Upper lobe of right lung (tissue), 1 donor: ENCODE results near the gene CTNNA3. TPM values are rescaled to one million over a fixed set of nuclear protein-coding genes. Genes with fewer than 3 reads are reported as not detected.
"Not testable (repeated sequence)": the region's sequence is repeated elsewhere in the genome, so short reads cannot be mapped to it uniquely, and the experiment has no call there.

ENCODE experiments used
- ATAC-seq: fragments of 200-7000 bp; cut with Tn5 transposase; one replicate; pipeline ENCODE4 v1.9.1; 2020; ENCODE audit warnings: mild to moderate bottlenecking, moderate library complexity
- DNase-seq: peaks from one replicate; pipeline ENCODE4 v3.0.0-alpha.2; 2020
- H3K27ac ChIP-seq: fragments of 200-600 bp; one replicate; pipeline ENCODE4 v1.8.0; 2022
- H3K27me3 ChIP-seq: fragments of 200-600 bp; one replicate; pipeline ENCODE4 v1.8.0; 2022; ENCODE audit warnings: mild to moderate bottlenecking
- H3K36me3 ChIP-seq: fragments of 200-600 bp; one replicate; pipeline ENCODE4 v1.8.0; 2022
- H3K4me1 ChIP-seq: fragments of 200-600 bp; one replicate; pipeline ENCODE4 v1.8.0; 2022
- H3K4me3 ChIP-seq: fragments of 200-600 bp; one replicate; pipeline ENCODE4 v1.8.0; 2022; ENCODE audit warnings: mild to moderate bottlenecking
- H3K9me3 ChIP-seq: fragments of 200-600 bp; one replicate; pipeline ENCODE4 v1.8.0; 2022
- intact Hi-C: fragments of 100-400 bp; cut with DNase I; formaldehyde crosslinking; loops from one replicate; pipeline ENCODE4 v1.11.0; 2022
- total RNA-seq: library from RNA; stranded (reverse); fragmentation: NEBNext Ultra II Directional; extraction: Animal tissue kit (Norgen Biotek cat#: 25700); gene quantifications from one replicate; pipeline ENCODE4 v1.2.1, GENCODE V29; 2021
- TF ChIP-seq, protein P1 (sequence below): fragments of 200-600 bp; IDR thresholded peaks from one replicate; pipeline ENCODE4 v1.8.0; 2022; ENCODE audit warnings: antibody characterized with exemption
- donor health status: DM: no; HTN: yes; CAD: no; lungs with severe emphysema.

Gene CTNNA3
- total RNA-seq, 1 donor from 2014 or later, result 0.67 TPM

DNA sequence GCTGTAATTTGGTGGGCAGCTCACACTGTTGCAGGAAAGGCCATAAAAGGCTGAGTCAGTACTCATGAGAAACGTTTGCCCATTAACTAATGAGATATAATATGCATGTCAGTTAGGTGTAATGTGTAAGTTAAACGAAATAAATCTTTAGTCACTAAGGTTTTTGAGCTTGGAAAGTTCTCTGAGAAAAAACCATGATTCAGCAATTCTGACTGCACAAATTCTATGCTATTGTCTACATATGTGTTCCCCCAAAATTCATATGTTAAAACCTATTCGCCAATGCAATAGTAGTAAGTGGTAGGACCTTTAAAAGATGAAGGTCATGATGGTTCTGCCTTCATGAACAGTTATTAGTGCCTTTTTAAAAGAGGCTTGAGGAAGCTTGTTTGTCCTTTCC is 1329.8 kb downstream of the CTNNA3 start:
- Histone ChIP-seq H3K4me3 (no peak overlapping the region), H3K4me1 (no peaks in the 10 kb centered on the region), H3K36me3 (no peaks in the 10 kb centered on the region), H3K27me3 (no peaks in the 10 kb centered on the region), H3K9me3 (no peaks in the 10 kb centered on the region), H3K27ac (no peak overlapping the region)
- intact Hi-C loops, result no loop called here
- TF ChIP-seq, protein P1, sequence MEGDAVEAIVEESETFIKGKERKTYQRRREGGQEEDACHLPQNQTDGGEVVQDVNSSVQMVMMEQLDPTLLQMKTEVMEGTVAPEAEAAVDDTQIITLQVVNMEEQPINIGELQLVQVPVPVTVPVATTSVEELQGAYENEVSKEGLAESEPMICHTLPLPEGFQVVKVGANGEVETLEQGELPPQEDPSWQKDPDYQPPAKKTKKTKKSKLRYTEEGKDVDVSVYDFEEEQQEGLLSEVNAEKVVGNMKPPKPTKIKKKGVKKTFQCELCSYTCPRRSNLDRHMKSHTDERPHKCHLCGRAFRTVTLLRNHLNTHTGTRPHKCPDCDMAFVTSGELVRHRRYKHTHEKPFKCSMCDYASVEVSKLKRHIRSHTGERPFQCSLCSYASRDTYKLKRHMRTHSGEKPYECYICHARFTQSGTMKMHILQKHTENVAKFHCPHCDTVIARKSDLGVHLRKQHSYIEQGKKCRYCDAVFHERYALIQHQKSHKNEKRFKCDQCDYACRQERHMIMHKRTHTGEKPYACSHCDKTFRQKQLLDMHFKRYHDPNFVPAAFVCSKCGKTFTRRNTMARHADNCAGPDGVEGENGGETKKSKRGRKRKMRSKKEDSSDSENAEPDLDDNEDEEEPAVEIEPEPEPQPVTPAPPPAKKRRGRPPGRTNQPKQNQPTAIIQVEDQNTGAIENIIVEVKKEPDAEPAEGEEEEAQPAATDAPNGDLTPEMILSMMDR, result no peak
- no peak for DNase-seq
- ATAC-seq, result no peak

DNA sequence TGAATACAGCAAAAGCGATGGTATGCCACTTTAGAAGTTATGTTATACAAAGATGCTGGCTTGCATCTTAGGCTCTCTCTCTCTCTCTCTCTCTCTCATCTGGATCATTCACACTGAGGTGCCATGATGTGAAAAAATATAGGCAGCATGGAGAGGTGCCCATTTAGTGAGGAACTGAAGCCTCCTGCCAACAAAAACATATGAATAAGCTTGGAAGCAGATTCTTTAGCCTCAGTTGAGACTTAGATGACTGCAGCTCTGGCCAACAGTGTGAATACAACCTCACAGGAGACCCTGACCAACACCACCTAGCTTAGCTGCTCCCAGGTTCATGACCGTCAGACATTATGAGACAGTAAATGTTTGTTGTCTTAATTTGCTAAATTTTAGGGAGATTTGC is 1330.3 kb downstream of the CTNNA3 start:
- DNase-seq (no peak), ATAC-seq (no peak)
- Histone ChIP-seq H3K27me3 (no peaks in the 10 kb centered on the region), H3K4me1 (no peaks in the 10 kb centered on the region), H3K36me3 (no peaks in the 10 kb centered on the region), H3K27ac (no peak overlapping the region), H3K9me3 (no peaks in the 10 kb centered on the region), H3K4me3 (no peak overlapping the region)
- intact Hi-C loops, result no loop called here
- TF ChIP-seq, protein P1, result no peak

DNA sequence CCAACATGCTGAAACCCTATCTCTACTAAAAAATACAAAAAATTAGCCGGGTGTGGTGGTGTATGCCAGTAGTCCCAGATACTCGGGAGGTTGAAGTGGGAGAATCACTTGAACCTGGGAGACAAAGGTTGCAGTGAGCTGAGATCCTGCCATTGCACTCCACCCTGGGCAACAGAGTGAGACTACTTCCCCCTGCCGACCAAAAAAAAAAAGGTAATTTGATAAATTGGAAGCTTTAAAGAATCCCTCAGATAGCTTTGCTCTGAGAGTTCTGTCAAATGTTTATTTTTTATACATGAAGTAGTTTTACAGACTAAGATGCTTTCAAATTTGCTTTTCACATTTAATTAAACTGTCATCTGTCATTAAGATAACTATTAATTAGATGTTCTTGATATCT is 1333.5 kb downstream of the CTNNA3 start:
- H3K36me3 ChIP-seq, result no peaks in the 10 kb centered on the region
- DNase-seq (no peak), ATAC-seq (no peak)
- no peak overlapping the region for H3K27ac ChIP-seq
- H3K4me1 ChIP-seq, result no peaks in the 10 kb centered on the region
- H3K4me3 ChIP-seq, result no peak overlapping the region
- intact Hi-C loops, result no loop called here
- no peaks in the 10 kb centered on the region for H3K9me3 ChIP-seq
- H3K27me3 ChIP-seq, result no peaks in the 10 kb centered on the region
- TF ChIP-seq, protein P1, result no peak

DNA sequence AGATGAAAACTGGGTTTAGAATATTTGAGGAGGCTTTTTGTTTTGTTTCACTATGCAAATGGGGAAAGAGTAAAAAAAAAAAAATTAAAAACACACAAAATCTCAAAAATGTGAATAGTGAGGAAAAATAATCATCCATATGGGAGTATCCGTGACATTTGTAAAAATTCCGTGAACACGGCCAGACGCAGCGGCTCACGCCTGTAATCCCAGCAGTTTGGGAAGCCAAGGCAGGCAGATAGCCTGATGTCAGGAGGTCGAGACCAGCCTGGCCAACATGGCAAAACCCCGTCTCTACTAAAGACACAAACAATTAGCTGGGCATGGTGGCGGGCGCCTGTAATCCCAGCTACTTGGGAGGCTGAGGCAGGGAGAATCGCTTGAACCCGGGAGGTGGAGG is 1342.2 kb downstream of the CTNNA3 start:
- H3K27ac ChIP-seq, intact Hi-C loops, H3K36me3 ChIP-seq, ATAC-seq, H3K27me3 ChIP-seq, H3K4me3 ChIP-seq, H3K9me3 ChIP-seq, DNase-seq, H3K4me1 ChIP-seq: not testable (repeated sequence)

DNA sequence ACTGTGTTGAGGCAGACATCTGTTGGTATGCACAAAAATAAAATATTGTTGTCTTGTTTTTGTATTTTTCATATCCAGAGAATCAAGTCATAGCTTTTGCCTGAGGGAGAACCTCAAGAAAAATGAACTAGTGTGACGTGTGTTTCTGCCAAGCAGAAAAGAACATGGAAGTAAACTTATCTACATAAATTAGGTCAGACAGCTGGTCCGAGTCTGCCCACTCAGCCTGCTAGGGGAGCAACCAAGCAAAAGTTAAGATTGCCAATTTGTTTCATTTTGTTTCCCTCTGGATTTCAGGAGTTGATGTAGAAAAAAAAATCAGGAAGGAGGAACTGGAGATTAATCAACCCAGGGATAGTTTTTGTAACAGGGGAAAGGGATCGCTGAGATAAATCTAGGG is 1342.6 kb downstream of the CTNNA3 start:
- no peak overlapping the region for H3K27ac ChIP-seq
- no peaks in the 10 kb centered on the region for H3K36me3 ChIP-seq
- H3K27me3 ChIP-seq, result no peaks in the 10 kb centered on the region
- H3K9me3 ChIP-seq, result no peaks in the 10 kb centered on the region
- TF ChIP-seq, protein P1, result no peak
- H3K4me1 ChIP-seq, result no peaks in the 10 kb centered on the region
- intact Hi-C loops, result no loop called here
- ATAC-seq (no peak), DNase-seq (no peak)
- no peak overlapping the region for H3K4me3 ChIP-seq

DNA sequence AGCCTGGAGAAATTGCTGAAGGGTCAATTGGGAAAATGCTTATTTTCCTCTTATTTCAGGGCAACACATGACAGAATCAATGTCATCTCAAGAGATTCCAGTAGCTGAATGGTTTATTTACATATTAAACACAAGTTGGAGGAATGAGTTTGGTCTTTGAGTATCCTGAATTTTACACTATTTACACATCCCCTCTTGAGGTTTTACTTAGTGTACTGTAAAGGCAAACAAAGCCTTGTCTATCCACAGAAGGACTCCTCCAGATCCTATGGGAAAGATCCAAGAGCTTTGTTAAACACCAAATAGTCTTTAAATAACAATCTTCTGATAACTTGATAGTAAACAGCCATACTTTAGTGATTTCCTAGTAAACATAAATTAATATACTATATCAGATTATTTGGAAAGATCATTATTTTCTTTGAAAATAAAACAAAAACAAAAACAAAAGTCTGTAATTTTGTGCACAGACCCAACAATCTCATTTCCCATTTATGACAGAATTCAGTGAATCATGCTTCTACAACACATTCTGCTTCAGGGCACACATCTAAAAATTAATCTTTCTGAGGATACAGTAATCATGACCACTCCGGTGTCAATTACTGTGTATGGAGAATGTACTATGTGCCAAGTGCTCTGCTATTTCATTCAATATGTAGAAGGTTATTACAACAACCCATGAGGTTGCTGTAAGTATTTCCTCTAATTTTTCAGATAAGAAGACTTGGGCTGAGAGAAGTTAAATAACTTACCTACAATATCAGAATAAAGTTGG is 1345.2 kb downstream of the CTNNA3 start:
- no peaks in the 10 kb centered on the region for H3K4me1 ChIP-seq
- intact Hi-C loops, result no loop called here
- no peaks in the 10 kb centered on the region for H3K27me3 ChIP-seq
- no peak for DNase-seq
- TF ChIP-seq, protein P1, result no peak
- H3K4me3 ChIP-seq, result no peak overlapping the region
- H3K36me3 ChIP-seq, result no peaks in the 10 kb centered on the region
- ATAC-seq, result no peak
- no peaks in the 10 kb centered on the region for H3K9me3 ChIP-seq
- no peak overlapping the region for H3K27ac ChIP-seq
